ENCODE measurements around the gene USP11. TPM values are rescaled to one million over a fixed set of nuclear protein-coding genes. Genes with fewer than 3 reads are reported as not detected.

Gene USP11
- total RNA-seq, 1 donor from 2014 or later = 104 TPM

- no peak for TF ChIP-seq CTCF (IDR thresholded peaks at IDR 0.05)
- Histone ChIP-seq H3K27ac (peak overlapping the region; percentile 67 to 97), H3K4me1 (peaks cover 3 to 14% of the 10 kb centered on the region in 2 donors), H3K27me3 (no peaks in the 10 kb centered on the region), H3K36me3 (peaks cover 36 to 37% of the 10 kb centered on the region in 2 donors), H3K9me3 (no peaks in the 10 kb centered on the region), H3K4me3 (peak overlapping the region; percentile 35 to 92)
- DNase-seq (ENCODE audit: low spot score in 2 of 2) = no peak
- intact Hi-C loops (cut with DNase I) = loop anchor here (1.0 to 5.0 kb wide), 2 partner anchors 24 to 145 kb away; partner anchors contain the start of gene UBA1
Measured at GRCh38 chrX:47217121-47217851, 15.5 kb upstream of the USP11 start.

- intact Hi-C loops (cut with DNase I) = loop anchor here (1.0 to 5.0 kb wide), 3 partner anchors 15 to 144 kb away; partner anchors contain the start of genes UBA1 and USP11
- DNase-seq (ENCODE audit: low spot score in 2 of 2) = peak; percentile 98 to 100
- no peak for TF ChIP-seq CTCF (IDR thresholded peaks at IDR 0.05)
- Histone ChIP-seq H3K4me3 (peak overlapping the region; percentile 87 to 92), H3K9me3 (no peaks in the 10 kb centered on the region), H3K36me3 (peaks cover 31% of the 10 kb centered on the region in 2 donors), H3K4me1 (peaks cover 3 to 14% of the 10 kb centered on the region in 2 donors), H3K27me3 (no peaks in the 10 kb centered on the region), H3K27ac (peak overlapping the region; percentile 95 to 97)
Measured at GRCh38 chrX:47217852-47218279, 14.9 kb upstream of the USP11 start.

GRCh38 chrX:47218280-47218919 lies 14.4 kb upstream of the USP11 start, which contains the start of gene CDK16:
Gene CDK16 (plus strand): TSS chrX:47218681. CDS start chrX:47223558, 4,877 bp downstream.
- Histone ChIP-seq H3K36me3 (peaks cover 27 to 31% of the 10 kb centered on the region in 2 donors), H3K4me1 (peaks cover 3 to 14% of the 10 kb centered on the region in 2 donors), H3K27me3 (no peaks in the 10 kb centered on the region), H3K9me3 (no peaks in the 10 kb centered on the region), H3K4me3 (peak within 1 kb of the TSS; percentile 87 to 92), H3K27ac (peak within 1 kb of the TSS; percentile 95 to 97)
- no peak for TF ChIP-seq CTCF (IDR thresholded peaks at IDR 0.05)
- peak; percentile 56 to 90 for DNase-seq (ENCODE audit: low spot score in 2 of 2)
- intact Hi-C loops (cut with DNase I) = loop anchor here (1.0 to 5.0 kb wide), 2 partner anchors 15 to 144 kb away; partner anchors contain the start of gene USP11

GRCh38 chrX:47218920-47219815 lies 13.6 kb upstream of the USP11 start:
- no peaks in the 10 kb centered on the region for H3K9me3 ChIP-seq
- H3K4me1 ChIP-seq = peaks cover 3 to 14% of the 10 kb centered on the region in 2 donors
- no peak for TF ChIP-seq CTCF (IDR thresholded peaks at IDR 0.05)
- intact Hi-C loops (cut with DNase I) = loop anchor here (1.0 to 5.0 kb wide), 2 partner anchors 14 to 143 kb away; partner anchors contain the start of gene USP11
- H3K27me3 ChIP-seq = no peaks in the 10 kb centered on the region
- peak overlapping the region; percentile 95 to 97 for H3K27ac ChIP-seq
- H3K4me3 ChIP-seq = peak overlapping the region; percentile 87 to 92
- DNase-seq (ENCODE audit: low spot score in 2 of 2) = peak in 1 of 2 donors; percentile 73
- H3K36me3 ChIP-seq = peaks cover 28 to 31% of the 10 kb centered on the region in 2 donors

- intact Hi-C loops (cut with DNase I) = no loop called here
- H3K27me3 ChIP-seq = no peaks in the 10 kb centered on the region
- no peak for DNase-seq (ENCODE audit: low spot score in 2 of 2)
- no peak overlapping the region for H3K27ac ChIP-seq
- H3K4me1 ChIP-seq = peaks cover 3 to 12% of the 10 kb centered on the region in 2 donors
- TF ChIP-seq CTCF (IDR thresholded peaks at IDR 0.05) = no peak
- H3K9me3 ChIP-seq = no peaks in the 10 kb centered on the region
- H3K4me3 ChIP-seq = no peak overlapping the region
- peaks cover 33 to 39% of the 10 kb centered on the region in 2 donors for H3K36me3 ChIP-seq
Measured at GRCh38 chrX:47221756-47222155, 11.1 kb upstream of the USP11 start.

Data from ascending aorta (tissue), 2 donors.